Colonic mucosa (tissue), 4 donors: ENCODE measurements around the gene SPSB4. TPM values are rescaled to one million over a fixed set of nuclear protein-coding genes. Genes with fewer than 3 reads are reported as not detected.

Experiments
- DNase-seq: peaks from one replicate; pipeline ENCODE4 v3.0.0-alpha.2; 2020
- H3K27ac ChIP-seq: fragments of 200-600 bp; one replicate; pipeline ENCODE4 v1.8.0; 2021
- H3K27me3 ChIP-seq: fragments of 200-600 bp; one replicate; pipeline ENCODE4 v1.8.0; 2021
- H3K36me3 ChIP-seq: fragments of 200-600 bp; one replicate; pipeline ENCODE4 v1.8.0; 2021
- H3K4me1 ChIP-seq: fragments of 200-600 bp; one replicate; pipeline ENCODE4 v1.8.0; 2021; ENCODE audit warnings: mild to moderate bottlenecking
- H3K4me3 ChIP-seq: fragments of 200-600 bp; one replicate; pipeline ENCODE4 v1.8.0; 2021
- H3K9ac ChIP-seq, 2 donors: one replicate each; pipeline ENCODE4 v1.7.0; 2013; ENCODE audit warnings: control low read depth in 2 of 2, low read depth in 2 of 2, low read length in 2 of 2
- H3K9me3 ChIP-seq: fragments of 200-600 bp; one replicate; pipeline ENCODE4 v1.8.0; 2021
- intact Hi-C: fragments of 100-400 bp; cut with DNase I; formaldehyde crosslinking; loops from one replicate; pipeline ENCODE4 v1.14.1; 2022
- total RNA-seq, 2 donors: library from RNA; stranded (reverse); fragmentation: NEBNext Ultra II Directional in 1 of 2; extraction: Animal tissue kit (Norgen Biotek cat#: 25700) in 1 of 2; gene quantifications; one replicate each; pipeline ENCODE4 v1.2.1, GENCODE V29; 2021
- TF ChIP-seq, protein P1 (sequence below): fragments of 200-600 bp; IDR thresholded peaks from one replicate; pipeline ENCODE4 v1.8.0; 2022; ENCODE audit warnings: antibody characterized with exemption, mild to moderate bottlenecking
- donor health status: healthy.
- donor health status: DM: no; HTN: no; CAD: no.
- donor health status: DM: no; HTN: no; CAD: no.

SPSB4 gene
- total RNA-seq, 2 donors from 2014 or later: not detected

DNA sequence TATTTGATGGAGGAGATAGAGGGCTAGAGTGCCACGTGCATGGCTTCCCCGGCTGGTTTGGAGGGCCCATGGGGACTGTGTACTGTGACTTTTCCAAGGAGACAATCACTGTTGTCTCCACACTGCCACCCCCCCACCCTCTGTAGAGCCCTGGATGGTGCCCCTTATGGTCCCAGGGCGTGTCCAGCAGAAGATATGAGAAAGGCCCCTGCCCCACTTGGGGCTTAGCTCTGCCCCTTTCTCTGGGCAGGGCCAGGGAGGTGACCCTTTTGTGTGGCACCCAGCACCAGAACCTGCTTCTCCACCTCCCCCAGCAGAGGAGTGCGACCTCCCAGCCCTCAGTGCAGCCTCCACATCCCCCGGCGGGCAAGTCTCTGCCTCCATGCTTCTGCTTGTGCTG lies 32.1 kb downstream of the SPSB4 start:
- no peak overlapping the region for H3K4me3 ChIP-seq
- H3K27ac ChIP-seq: no peak overlapping the region
- H3K9me3 ChIP-seq: no peaks in the 10 kb centered on the region
- no peaks in the 10 kb centered on the region for H3K4me1 ChIP-seq
- intact Hi-C loops: no loop called here
- no peaks in the 10 kb centered on the region for H3K27me3 ChIP-seq
- no peak overlapping the region for H3K9ac ChIP-seq
- TF ChIP-seq, protein P1, sequence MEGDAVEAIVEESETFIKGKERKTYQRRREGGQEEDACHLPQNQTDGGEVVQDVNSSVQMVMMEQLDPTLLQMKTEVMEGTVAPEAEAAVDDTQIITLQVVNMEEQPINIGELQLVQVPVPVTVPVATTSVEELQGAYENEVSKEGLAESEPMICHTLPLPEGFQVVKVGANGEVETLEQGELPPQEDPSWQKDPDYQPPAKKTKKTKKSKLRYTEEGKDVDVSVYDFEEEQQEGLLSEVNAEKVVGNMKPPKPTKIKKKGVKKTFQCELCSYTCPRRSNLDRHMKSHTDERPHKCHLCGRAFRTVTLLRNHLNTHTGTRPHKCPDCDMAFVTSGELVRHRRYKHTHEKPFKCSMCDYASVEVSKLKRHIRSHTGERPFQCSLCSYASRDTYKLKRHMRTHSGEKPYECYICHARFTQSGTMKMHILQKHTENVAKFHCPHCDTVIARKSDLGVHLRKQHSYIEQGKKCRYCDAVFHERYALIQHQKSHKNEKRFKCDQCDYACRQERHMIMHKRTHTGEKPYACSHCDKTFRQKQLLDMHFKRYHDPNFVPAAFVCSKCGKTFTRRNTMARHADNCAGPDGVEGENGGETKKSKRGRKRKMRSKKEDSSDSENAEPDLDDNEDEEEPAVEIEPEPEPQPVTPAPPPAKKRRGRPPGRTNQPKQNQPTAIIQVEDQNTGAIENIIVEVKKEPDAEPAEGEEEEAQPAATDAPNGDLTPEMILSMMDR: no peak
- H3K36me3 ChIP-seq: no peaks in the 10 kb centered on the region
- DNase-seq: no peak

DNA sequence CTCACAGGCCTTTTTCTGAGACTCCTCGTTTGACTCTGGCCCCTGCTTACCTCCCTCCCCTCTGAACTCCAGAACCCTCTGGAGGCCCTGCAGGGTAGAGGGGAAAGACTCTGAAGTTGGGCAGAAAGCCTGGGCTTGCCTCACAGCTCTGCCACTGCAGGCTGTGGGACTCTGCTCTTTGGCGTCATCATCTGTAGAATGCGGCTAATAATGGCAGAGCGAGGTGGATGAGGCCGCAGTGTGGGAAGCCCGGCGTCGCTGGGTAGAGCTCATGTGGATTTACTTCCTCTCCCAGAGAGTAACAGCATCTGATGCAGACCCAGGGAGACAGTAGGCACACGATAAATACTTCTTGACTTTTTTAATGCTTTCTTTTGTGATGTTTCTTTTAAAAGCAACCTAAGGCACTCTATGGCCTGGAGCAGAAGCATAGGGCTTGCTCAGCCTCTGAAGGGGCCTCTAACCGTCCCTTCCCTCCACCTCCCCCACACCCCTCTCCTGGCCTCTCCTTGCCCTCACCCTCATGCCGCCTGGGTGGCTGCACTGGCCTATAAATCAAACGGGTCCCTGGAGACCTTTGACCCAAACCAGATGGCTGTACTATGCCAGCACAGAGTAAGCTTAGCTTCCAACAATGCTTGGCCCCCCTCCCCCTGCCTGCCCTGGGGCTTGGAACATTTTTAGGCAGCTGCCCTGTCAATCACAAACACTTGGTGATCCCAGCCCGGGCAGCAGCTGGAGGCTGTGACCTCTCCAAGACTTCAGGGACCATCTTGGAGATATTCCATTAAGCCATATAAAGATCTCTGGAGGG lies 32.9 kb downstream of the SPSB4 start:
- no peak for DNase-seq
- intact Hi-C loops: no loop called here
- H3K4me1 ChIP-seq: no peaks in the 10 kb centered on the region
- no peaks in the 10 kb centered on the region for H3K27me3 ChIP-seq
- H3K27ac ChIP-seq: no peak overlapping the region
- TF ChIP-seq, protein P1: no peak
- H3K9me3 ChIP-seq: no peaks in the 10 kb centered on the region
- H3K9ac ChIP-seq: no peak overlapping the region
- H3K36me3 ChIP-seq: no peaks in the 10 kb centered on the region
- no peak overlapping the region for H3K4me3 ChIP-seq

DNA sequence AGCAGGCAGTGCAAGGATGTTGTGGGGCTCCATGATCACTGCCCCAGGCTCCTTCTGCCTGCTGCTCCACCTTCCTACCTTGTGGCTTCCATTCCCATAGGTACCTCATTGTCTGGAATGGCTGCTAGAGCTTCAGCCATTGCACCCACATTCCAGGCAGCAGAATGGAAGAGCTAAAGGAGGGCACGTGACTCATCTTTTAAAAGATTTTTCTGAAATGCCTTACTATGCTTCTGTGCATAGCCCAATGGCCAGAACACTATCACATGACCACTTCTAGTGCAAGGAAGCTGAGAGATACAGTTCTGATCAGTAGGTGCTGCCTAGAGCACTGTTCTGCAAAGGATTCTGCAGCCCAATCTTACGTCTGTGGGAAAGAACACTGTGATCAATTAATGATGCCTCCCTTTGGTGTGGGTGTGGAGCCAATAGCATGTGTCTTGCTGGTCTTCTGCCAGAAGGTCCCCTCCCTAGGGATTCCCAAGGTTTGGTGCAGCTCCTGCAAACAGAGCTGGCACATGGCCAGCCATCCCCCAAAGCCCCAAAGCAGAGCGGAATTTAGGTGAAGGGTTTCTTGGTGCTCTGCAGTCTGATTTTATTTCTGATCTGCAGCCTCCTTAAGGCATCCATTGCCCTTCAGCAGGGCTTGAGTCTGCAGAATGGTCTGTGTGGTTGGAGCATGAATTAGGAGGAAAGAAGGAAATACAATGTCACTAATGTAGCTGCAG lies 34.4 kb downstream of the SPSB4 start:
- H3K36me3 ChIP-seq: no peaks in the 10 kb centered on the region
- no peak overlapping the region for H3K9ac ChIP-seq
- no peaks in the 10 kb centered on the region for H3K9me3 ChIP-seq
- TF ChIP-seq, protein P1: no peak
- DNase-seq: no peak
- no peak overlapping the region for H3K4me3 ChIP-seq
- H3K27ac ChIP-seq: no peak overlapping the region
- H3K4me1 ChIP-seq: no peaks in the 10 kb centered on the region
- intact Hi-C loops: no loop called here
- H3K27me3 ChIP-seq: no peaks in the 10 kb centered on the region

DNA sequence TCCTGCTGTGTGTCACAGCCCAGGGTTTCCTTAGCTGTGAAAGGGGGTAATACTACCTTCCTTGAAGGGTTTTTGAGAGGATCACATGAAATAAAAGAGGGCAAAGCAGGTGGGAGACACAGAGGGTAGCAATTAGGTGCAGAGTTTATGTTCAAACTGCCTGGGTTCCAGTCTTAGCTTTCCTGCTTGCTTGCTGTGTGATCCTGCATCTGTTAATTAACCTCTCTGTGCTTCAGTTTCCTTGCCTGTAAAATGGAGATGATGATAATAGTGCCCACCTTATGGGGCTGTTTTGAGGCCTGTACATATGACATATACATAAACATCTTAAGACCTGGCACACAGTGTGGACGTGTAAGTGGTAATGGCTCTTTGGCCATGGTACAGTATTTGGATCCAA lies 35.0 kb downstream of the SPSB4 start:
- H3K27me3 ChIP-seq: no peaks in the 10 kb centered on the region
- intact Hi-C loops: no loop called here
- no peaks in the 10 kb centered on the region for H3K4me1 ChIP-seq
- H3K9me3 ChIP-seq: no peaks in the 10 kb centered on the region
- DNase-seq: no peak
- TF ChIP-seq, protein P1: no peak
- H3K27ac ChIP-seq: no peak overlapping the region
- no peaks in the 10 kb centered on the region for H3K36me3 ChIP-seq
- no peak overlapping the region for H3K4me3 ChIP-seq
- no peak overlapping the region for H3K9ac ChIP-seq

DNA sequence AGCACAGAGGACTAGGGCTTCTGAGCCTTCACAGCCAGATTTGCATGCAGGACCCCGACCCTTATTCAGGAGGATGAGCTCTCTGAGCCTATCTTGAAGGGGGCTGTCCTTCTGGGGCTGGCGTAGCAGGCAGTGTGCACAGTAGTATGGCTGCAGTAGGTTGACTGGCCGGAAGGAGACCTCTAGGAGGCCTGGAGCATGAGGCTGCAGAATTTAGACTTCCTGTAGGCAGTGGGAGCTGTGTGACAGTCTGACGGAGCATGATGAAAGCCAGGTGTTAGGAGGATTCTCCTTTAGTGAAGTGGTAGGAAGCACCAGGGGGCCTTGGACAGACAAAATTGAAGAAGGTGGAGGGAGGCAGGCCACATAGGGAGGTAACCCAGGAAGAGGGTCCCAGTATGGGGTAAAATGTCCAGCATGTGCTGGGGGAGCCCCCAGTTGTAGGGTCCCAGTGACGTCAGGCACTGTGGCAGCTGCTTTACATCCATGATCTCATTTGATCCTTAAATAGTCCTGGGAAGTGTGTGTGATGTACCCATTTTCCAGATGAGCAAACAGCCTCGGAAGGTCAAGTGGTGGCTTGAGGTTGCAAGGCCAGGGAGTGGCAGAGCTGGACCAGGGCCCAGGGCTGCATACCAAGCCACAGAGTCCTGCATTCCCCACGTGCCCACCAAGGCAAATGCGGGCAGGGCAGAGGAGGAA lies 36.1 kb downstream of the SPSB4 start:
- Histone ChIP-seq H3K27me3 (no peaks in the 10 kb centered on the region), H3K9ac (no peak overlapping the region), H3K4me1 (no peaks in the 10 kb centered on the region), H3K4me3 (no peak overlapping the region), H3K9me3 (no peaks in the 10 kb centered on the region), H3K27ac (no peak overlapping the region), H3K36me3 (no peaks in the 10 kb centered on the region)
- TF ChIP-seq, protein P1: no peak
- no peak for DNase-seq
- intact Hi-C loops: no loop called here
